Gastroesophageal sphincter (tissue), 3 donors: Measurements from ENCODE around the gene RGL1.

ENCODE experiments used
- EP300 ChIP-seq: sonication (generic); formaldehyde crosslinking; IDR thresholded peaks from one replicate; pipeline ENCODE4 v1.6.1; 2017; ENCODE audit warnings: antibody characterized with exemption, mild to moderate bottlenecking
- POLR2A ChIP-seq, 2 donors: fragments of 450-650 bp; IDR thresholded peaks; one replicate each; pipeline ENCODE4 v1.6.1; 2017; ENCODE audit warnings: antibody characterized with exemption in 2 of 2, mild to moderate bottlenecking in 2 of 2, moderate library complexity in 1 of 2
- POLR2AphosphoS5 ChIP-seq: sonication (generic); formaldehyde crosslinking; IDR thresholded peaks from one replicate; pipeline ENCODE4 v1.6.1; 2017; ENCODE audit warnings: antibody characterized with exemption
- TF ChIP-seq, protein P1 (sequence below), 4 experiments: fragments of 200-600 bp in 2 of 4; fragments of 450-650 bp in 2 of 4; sonication (generic) in 1 of 4; IDR thresholded peaks; one replicate each; pipeline ENCODE4 v1.5.1; 2017 to 2019; ENCODE audit warnings: antibody characterized with exemption in 4 of 4, mild to moderate bottlenecking in 2 of 4, moderate library complexity in 2 of 4

DNA sequence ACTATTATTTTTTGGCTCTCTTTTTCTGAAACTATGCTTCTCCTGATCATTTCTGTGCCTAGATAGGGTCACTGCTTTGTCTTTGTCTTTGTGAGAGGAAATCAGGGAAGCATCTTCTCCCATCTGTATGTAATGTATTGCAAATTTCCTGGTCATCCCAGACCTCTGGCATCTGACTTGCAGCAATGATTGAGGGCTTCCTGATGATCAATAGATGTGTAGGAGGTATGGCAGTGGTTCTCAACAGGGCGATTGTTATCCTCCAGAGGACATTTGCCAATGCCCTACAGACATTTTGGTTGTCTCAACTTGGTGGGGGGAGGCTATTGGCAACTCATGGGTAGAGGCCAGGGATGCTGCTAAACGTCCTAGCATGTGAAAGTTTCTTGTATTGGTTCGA is 64.7 kb downstream of the RGL1 start:
- TF ChIP-seq EP300 (no peak), POLR2AphosphoS5 (no peak), POLR2A (IDR thresholded peaks at IDR 0.05) (no peak)
- TF ChIP-seq, protein P1, sequence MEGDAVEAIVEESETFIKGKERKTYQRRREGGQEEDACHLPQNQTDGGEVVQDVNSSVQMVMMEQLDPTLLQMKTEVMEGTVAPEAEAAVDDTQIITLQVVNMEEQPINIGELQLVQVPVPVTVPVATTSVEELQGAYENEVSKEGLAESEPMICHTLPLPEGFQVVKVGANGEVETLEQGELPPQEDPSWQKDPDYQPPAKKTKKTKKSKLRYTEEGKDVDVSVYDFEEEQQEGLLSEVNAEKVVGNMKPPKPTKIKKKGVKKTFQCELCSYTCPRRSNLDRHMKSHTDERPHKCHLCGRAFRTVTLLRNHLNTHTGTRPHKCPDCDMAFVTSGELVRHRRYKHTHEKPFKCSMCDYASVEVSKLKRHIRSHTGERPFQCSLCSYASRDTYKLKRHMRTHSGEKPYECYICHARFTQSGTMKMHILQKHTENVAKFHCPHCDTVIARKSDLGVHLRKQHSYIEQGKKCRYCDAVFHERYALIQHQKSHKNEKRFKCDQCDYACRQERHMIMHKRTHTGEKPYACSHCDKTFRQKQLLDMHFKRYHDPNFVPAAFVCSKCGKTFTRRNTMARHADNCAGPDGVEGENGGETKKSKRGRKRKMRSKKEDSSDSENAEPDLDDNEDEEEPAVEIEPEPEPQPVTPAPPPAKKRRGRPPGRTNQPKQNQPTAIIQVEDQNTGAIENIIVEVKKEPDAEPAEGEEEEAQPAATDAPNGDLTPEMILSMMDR (IDR thresholded peaks at IDR 0.05) = no peak
